Loucy (cell line): ENCODE results near the gene PIK3C3.

Experiments
- H2AFZ ChIP-seq: fragments of 200-600 bp; sonication (generic); 2 replicates; pipeline ENCODE4 v1.6.0; 2016; ENCODE audit warnings: antibody characterized with exemption, mild to moderate bottlenecking, low read length, moderate library complexity
- H3F3A ChIP-seq: fragments of 200-600 bp; 2 replicates; pipeline ENCODE4 v1.6.0; 2016; ENCODE audit warnings: antibody characterized with exemption, low read depth, mild to moderate bottlenecking
- H3K27me3 ChIP-seq: fragments of 200-600 bp; sonication (generic); 2 replicates; pipeline ENCODE4 v1.6.1; 2014; ENCODE audit warnings: low read length, mild to moderate bottlenecking; ENCODE audit not compliant: insufficient read depth, poor library complexity, severe bottlenecking
- H3K36me3 ChIP-seq: fragments of 200-600 bp; sonication (generic); 2 replicates; pipeline ENCODE4 v1.6.1; 2016; ENCODE audit warnings: low read length; ENCODE audit not compliant: insufficient read depth
- H3K4me1 ChIP-seq: fragments of 200-600 bp; sonication (generic); 2 replicates; pipeline ENCODE4 v1.5.1; 2014; ENCODE audit warnings: low read length, mild to moderate bottlenecking; ENCODE audit not compliant: insufficient read depth, poor library complexity, severe bottlenecking
- H3K4me2 ChIP-seq: fragments of 200-600 bp; sonication (generic); 2 replicates; pipeline ENCODE4 v1.6.0; 2014; ENCODE audit warnings: antibody characterized with exemption, low read length, low read depth, mild to moderate bottlenecking; ENCODE audit not compliant: poor library complexity, severe bottlenecking
- H3K4me3 ChIP-seq: fragments of 200-600 bp; sonication (generic); 2 replicates; pipeline ENCODE4 v1.5.1; 2014; ENCODE audit warnings: low read length, mild to moderate bottlenecking, mixed read lengths; ENCODE audit not compliant: poor library complexity, severe bottlenecking
- H3K79me2 ChIP-seq: fragments of 200-600 bp; sonication (generic); 2 replicates; pipeline ENCODE4 v1.6.1; 2014; ENCODE audit warnings: low read length; ENCODE audit not compliant: insufficient read depth
- H3K9ac ChIP-seq: fragments of 200-600 bp; sonication (generic); 2 replicates; pipeline ENCODE4 v1.6.0; 2014; ENCODE audit warnings: mild to moderate bottlenecking, low read depth, low read length, moderate library complexity; ENCODE audit not compliant: poor library complexity, severe bottlenecking
- H3K9me2 ChIP-seq: fragments of 200-600 bp; sonication (generic); replicated peaks from 2 replicates; pipeline ENCODE4 v1.6.1; 2016; ENCODE audit warnings: low read depth, low read length, mixed read lengths
- H3K9me3 ChIP-seq: fragments of 200-600 bp; sonication (generic); 2 replicates; pipeline ENCODE4 v1.6.1; 2014; ENCODE audit warnings: mild to moderate bottlenecking, antibody characterized with exemption, low read length, low read depth; ENCODE audit not compliant: insufficient read depth
- H4K20me1 ChIP-seq: fragments of 200-600 bp; sonication (generic); 2 replicates; pipeline ENCODE4 v1.6.0; 2014; ENCODE audit warnings: antibody characterized with exemption, low read length, mild to moderate bottlenecking; ENCODE audit not compliant: insufficient read depth, poor library complexity, severe bottlenecking
- CTCF ChIP-seq: fragments of 200-600 bp; sonication (generic); conservative IDR thresholded peaks from 2 replicates; pipeline ENCODE4 v1.5.1; 2014; ENCODE audit warnings: mild to moderate bottlenecking, antibody characterized with exemption, low read length
- EZH2phosphoT487 ChIP-seq: fragments of 200-600 bp; IDR thresholded peaks from 2 replicates; pipeline ENCODE4 v1.6.1; 2018; ENCODE audit warnings: antibody characterized with exemption, mild to moderate bottlenecking, moderate library complexity, borderline replicate concordance

Gene PIK3C3

GRCh38 chr18:42095732-42096377, 140.8 kb downstream of the PIK3C3 start:
- Histone ChIP-seq H3K9me2 (no peaks in the 10 kb centered on the region), H3K9ac (no peak overlapping the region), H3K79me2 (no peaks in the 10 kb centered on the region), H3K9me3 (no peaks in the 10 kb centered on the region), H3K27me3 (no peaks in the 10 kb centered on the region), H3K4me2 (no peak overlapping the region), H3F3A (no peaks in the 10 kb centered on the region), H4K20me1 (no peaks in the 10 kb centered on the region), H2AFZ (no peak overlapping the region), H3K4me1 (peaks cover 3% of the 10 kb centered on the region), H3K36me3 (no peaks in the 10 kb centered on the region), H3K4me3 (no peak overlapping the region)
- no peak for TF ChIP-seq CTCF
- TF ChIP-seq EZH2phosphoT487, result no peak

GRCh38 chr18:42100248-42100647, 145.2 kb downstream of the PIK3C3 start:
- no peaks in the 10 kb centered on the region for H3K27me3 ChIP-seq
- no peaks in the 10 kb centered on the region for H4K20me1 ChIP-seq
- H3K79me2 ChIP-seq, result no peaks in the 10 kb centered on the region
- H3K9me2 ChIP-seq, result no peaks in the 10 kb centered on the region
- no peaks in the 10 kb centered on the region for H3K36me3 ChIP-seq
- H3K9ac ChIP-seq, result no peak overlapping the region
- H2AFZ ChIP-seq, result no peak overlapping the region
- TF ChIP-seq EZH2phosphoT487 (no peak), CTCF (no peak)
- H3F3A ChIP-seq, result no peaks in the 10 kb centered on the region
- H3K4me2 ChIP-seq, result no peak overlapping the region
- no peaks in the 10 kb centered on the region for H3K9me3 ChIP-seq
- no peak overlapping the region for H3K4me3 ChIP-seq
- peaks cover 3% of the 10 kb centered on the region for H3K4me1 ChIP-seq

GRCh38 chr18:42100911-42101310, 145.9 kb downstream of the PIK3C3 start:
- Histone ChIP-seq H3F3A (no peaks in the 10 kb centered on the region), H3K36me3 (no peaks in the 10 kb centered on the region), H3K27me3 (no peaks in the 10 kb centered on the region), H4K20me1 (no peaks in the 10 kb centered on the region), H3K4me1 (peaks cover 1% of the 10 kb centered on the region), H3K4me2 (no peak overlapping the region), H3K9me3 (no peaks in the 10 kb centered on the region), H2AFZ (no peak overlapping the region), H3K4me3 (no peak overlapping the region), H3K9me2 (no peaks in the 10 kb centered on the region), H3K9ac (no peak overlapping the region), H3K79me2 (no peaks in the 10 kb centered on the region)
- no peak for TF ChIP-seq CTCF
- TF ChIP-seq EZH2phosphoT487, result no peak
